Measurements from ENCODE around the gene CDCA7L.
"Not testable (repeated sequence)": the region's sequence is repeated elsewhere in the genome, so short reads cannot be mapped to it uniquely, and the experiment has no call there.

CDCA7L gene

GRCh38 chr7:21944616-21945453, 864 bp downstream of the CDCA7L start:
- peak in 1 of 2 donors; percentile 29 for DNase-seq (ENCODE audit: low read depth in 2 of 2)

DNA sequence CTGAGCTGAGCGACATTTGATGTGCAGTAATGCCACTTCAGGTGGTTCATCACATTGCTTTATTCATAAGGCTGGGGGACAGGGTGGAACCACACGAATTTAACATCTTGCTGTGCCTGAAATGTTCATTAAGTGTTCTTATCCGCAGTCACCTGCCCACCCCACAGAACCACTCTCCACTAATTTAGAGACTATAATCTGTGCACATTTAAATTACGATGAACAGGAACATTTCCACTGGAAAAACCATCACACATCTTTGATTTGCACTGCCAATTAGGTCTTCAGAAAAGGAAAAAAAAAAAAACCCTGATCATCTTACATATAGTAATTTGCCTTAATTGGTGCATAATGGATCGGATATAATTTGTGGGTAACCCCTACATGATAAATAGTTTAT, 2.3 kb downstream of the CDCA7L start:
- DNase-seq (ENCODE audit: low read depth in 2 of 2) = no peak

GRCh38 chr7:21942955-21943354, 2.7 kb downstream of the CDCA7L start:
- DNase-seq (ENCODE audit: low read depth in 2 of 2) = no peak

GRCh38 chr7:21941611-21942141, 4.0 kb downstream of the CDCA7L start:
- DNase-seq (ENCODE audit: low read depth in 2 of 2) = no peak

GRCh38 chr7:21939858-21940372, 5.8 kb downstream of the CDCA7L start:
- no peak for DNase-seq (ENCODE audit: low read depth in 2 of 2)

DNA sequence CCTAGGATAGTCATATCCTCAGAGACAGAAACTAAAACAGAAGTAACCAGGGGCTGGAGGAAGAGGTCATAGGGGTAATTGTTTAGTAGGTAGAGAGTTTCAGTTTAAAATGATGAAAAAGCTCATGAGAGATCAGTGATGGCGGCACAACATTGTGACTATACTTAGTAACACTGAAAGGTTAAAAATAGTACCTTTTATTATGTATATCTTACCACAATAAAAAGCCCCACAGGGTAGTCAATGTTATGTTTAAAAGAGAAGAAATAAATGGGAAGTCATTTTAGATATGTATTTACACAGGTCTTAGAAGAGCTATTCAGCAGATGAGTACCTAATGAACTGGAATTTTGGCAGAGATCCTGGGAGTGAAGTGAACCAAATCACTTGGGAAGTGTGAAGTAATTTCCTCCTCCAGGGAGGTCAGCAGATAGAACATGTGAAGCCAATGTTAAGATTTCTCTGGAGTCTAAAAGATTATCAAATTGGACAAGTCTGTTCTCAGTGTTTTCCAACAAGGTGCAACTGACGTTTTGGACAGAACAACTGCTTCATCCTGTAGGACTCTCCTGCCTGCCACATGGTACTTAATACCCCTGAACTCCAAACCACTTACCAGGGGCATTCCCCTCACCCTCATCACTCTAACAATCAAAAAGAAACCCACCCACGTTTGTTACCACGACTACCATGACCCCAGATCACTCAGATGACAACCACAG, 6.4 kb downstream of the CDCA7L start:
- DNase-seq (ENCODE audit: low read depth in 2 of 2) = peak; percentile 17 to 33

DNA sequence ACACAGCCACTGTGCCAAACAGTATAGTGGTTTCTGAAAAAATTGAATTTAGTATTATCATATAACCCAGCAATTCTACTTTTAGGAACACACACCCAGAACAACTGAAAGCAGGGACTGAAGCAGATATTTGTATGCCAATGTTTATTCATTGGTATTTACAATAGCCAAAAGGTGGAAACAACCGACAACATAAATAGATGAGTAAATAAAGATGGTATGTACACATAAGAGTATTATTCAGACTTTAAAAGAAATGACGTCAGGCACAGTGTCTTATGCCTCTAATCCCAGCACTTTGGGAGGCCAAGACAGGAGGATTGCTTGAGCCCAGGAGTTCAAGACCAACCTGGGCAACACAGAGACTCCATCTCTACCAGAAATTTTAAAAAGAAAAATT, 7.2 kb downstream of the CDCA7L start:
- no peak for DNase-seq (ENCODE audit: low read depth in 2 of 2)

DNA sequence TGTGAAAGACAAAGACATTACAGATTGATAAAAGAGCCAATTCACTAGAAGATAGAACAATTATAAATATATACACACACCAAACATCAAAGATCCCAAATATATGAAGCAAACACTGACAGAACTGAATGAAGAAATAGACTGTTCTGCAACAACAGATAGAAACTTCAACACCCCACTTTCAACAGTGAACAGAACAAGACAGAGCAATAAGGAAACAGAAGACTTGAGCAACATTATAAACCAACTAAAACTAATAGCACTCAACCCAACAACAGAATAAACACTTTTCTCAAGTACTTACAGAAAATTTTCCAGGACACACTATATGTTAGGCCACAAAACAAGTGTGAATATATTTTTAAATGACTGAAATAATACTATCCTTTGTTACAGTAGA, 10.9 kb downstream of the CDCA7L start:
- no peak for DNase-seq (ENCODE audit: low read depth in 2 of 2)

DNA sequence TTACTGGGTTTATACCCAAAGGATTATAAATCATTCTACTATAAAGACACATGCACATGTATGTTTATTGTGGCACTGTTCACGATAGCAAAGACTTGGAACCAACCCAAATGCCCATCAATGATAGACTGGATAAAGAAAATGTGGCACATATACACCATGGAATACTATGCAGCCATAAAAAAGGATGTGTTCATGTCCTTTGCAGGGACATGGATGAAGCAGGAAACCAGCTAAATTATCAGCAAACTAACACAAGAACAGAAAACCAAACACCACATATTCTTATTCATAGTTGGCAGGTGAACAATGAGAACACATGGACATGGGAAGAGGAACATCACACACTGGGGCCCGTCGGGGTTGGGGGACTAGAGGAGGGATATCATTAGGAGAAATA, 12.4 kb downstream of the CDCA7L start:
- not testable (repeated sequence) for DNase-seq (ENCODE audit: low read depth in 2 of 2)

DNA sequence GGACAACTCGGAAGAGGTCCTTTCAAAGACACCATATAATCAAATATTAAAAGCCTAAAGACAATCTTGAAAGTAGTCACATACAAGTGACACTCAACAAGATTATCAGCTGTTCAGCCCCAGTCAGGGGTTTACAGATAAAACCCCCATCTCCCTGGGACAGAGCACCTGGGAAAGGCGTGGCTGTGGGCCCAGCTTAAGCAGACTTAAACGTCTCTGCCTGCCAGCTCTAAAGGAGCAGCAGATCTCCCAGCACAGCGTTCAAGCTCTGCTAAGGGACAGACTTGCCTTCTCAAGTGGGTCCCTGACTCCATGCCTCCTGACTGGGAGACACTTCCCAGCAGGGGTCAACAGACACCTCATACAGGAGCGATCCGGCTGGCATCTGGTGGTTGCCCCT, 18.0 kb downstream of the CDCA7L start:
- DNase-seq (ENCODE audit: low read depth in 2 of 2) = no peak

GRCh38 chr7:21926448-21926847, 19.3 kb downstream of the CDCA7L start:
- DNase-seq (ENCODE audit: low read depth in 2 of 2) = no peak

DNA sequence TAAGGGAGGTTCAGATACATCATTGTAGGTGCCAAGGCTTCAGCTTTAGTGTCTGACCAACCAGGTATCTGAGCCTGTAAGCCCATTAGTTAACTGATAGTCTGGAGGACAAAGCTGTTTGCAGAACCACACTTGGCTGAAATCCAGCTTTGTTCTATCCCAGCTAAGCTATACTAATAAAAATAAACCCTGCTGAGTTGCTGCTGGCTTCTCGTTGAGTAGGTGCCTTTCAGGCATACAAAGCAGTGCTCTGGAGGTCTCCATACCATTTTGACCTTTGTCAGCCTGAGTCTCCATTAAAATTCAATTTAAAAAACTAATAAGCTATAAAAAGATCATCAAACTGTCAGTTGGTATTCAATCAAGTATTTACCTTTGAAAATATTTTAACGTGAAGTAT, 22.0 kb downstream of the CDCA7L start:
- no peak for DNase-seq (ENCODE audit: low read depth in 2 of 2)

- no peak for DNase-seq (ENCODE audit: low read depth in 2 of 2)
Observed at GRCh38 chr7:21922605-21923004, 23.1 kb downstream of the CDCA7L start.

DNA sequence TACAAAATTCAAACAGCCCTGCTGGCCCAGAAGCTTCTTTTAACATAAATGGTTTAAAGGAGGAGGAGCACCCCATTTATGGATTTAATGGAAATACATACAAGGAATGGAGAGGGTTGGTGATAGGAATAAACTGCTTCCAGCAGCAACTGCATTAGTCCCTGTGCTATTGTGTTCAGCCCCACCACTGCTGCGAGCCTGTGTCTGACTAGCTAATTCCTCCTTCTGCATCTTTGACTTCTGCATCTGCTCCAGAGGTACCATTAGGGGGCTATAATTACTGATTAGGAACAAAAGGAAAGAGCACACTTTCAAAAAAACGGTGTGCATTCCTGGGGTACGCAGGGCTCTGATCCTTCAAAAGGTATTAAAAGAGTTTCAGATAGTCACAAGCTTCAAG, 24.8 kb downstream of the CDCA7L start:
- DNase-seq (ENCODE audit: low read depth in 2 of 2) = no peak

GRCh38 chr7:21918216-21918615, 27.5 kb downstream of the CDCA7L start:
- DNase-seq (ENCODE audit: low read depth in 2 of 2) = no peak

- no peak for DNase-seq (ENCODE audit: low read depth in 2 of 2)
Observed at GRCh38 chr7:21916629-21917028, 29.1 kb downstream of the CDCA7L start.

DNA sequence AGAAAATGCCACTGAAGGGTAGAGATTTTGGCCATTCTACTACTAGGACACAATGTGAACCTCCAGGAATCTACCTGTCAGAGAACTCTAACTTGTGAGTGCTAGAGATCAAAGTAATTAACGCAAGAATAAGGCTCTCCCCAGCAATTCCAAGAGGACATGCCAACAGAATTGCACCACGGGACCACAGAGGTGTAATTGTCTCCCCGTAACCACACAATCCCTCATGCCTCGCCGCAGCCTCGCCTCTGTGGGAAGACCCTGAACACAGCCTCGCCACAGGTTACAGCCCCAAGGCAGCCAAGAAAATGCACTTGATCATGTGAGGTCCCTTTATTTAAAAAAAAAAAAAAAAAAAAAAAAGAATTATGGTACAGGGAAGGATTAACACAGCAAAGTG, 29.5 kb downstream of the CDCA7L start:
- DNase-seq (ENCODE audit: low read depth in 2 of 2) = no peak

GRCh38 chr7:21915140-21915539, 30.6 kb downstream of the CDCA7L start:
- DNase-seq (ENCODE audit: low read depth in 2 of 2) = no peak

DNA sequence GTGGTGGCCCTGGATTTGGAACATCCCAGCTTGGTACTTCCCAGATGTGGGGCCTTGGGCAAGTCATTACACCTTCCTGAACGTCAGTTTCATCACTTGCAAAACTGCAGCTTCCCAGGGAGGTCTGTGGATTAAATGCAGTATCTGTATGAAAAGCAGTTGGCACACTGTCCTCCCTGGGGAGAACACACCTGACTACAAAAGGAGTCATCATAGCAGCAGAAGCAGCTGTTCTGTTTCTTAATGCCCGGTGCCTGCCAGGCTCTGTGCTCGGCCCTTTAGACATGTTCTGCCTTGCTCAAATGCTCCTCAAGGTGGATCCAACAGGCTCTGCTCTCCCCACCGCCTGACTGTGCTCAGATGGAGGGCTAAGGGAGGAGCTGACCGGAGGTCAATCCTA, 31.0 kb downstream of the CDCA7L start:
- DNase-seq (ENCODE audit: low read depth in 2 of 2) = no peak

- DNase-seq (ENCODE audit: low read depth in 2 of 2) = no peak
Observed at GRCh38 chr7:21912931-21913780, 32.5 kb downstream of the CDCA7L start.

DNA sequence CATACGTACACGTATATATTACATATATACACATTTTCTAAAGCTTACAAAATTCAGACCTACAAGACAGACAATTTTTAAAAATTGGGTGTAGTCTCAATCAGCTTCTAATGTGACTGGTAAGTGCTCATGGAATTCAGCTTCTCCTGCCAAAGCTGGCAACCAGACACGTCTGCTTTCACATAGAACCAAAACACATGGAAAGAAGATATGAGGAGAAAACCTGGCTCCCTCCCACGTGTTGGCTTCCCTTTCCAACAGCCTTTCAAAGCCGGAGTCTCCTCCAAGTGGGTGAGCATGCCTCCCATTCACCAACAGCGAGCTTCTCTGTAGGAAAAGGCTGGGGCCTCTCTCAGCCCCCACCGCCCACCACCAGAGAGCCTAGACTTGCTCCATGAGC, 33.4 kb downstream of the CDCA7L start:
- DNase-seq (ENCODE audit: low read depth in 2 of 2) = no peak

GRCh38 chr7:21911341-21911875, 34.3 kb downstream of the CDCA7L start:
- DNase-seq (ENCODE audit: low read depth in 2 of 2) = no peak
